HG02759 (cell line): ENCODE results near the gene LDAH.
A peak's percentile ranks its signal among the peaks of the same experiment; 100 is the strongest.
"Not testable (repeated sequence)": the region's sequence is repeated elsewhere in the genome, so short reads cannot be mapped to it uniquely, and the experiment has no call there.

Experiments used
- ATAC-seq: cut with Tn5 transposase; IDR thresholded peaks from one replicate; pipeline ENCODE4 v1.9.1; 2021; ENCODE audit warnings: mild to moderate bottlenecking, moderate library complexity; ENCODE audit not compliant: unreplicated experiment

Gene LDAH

DNA sequence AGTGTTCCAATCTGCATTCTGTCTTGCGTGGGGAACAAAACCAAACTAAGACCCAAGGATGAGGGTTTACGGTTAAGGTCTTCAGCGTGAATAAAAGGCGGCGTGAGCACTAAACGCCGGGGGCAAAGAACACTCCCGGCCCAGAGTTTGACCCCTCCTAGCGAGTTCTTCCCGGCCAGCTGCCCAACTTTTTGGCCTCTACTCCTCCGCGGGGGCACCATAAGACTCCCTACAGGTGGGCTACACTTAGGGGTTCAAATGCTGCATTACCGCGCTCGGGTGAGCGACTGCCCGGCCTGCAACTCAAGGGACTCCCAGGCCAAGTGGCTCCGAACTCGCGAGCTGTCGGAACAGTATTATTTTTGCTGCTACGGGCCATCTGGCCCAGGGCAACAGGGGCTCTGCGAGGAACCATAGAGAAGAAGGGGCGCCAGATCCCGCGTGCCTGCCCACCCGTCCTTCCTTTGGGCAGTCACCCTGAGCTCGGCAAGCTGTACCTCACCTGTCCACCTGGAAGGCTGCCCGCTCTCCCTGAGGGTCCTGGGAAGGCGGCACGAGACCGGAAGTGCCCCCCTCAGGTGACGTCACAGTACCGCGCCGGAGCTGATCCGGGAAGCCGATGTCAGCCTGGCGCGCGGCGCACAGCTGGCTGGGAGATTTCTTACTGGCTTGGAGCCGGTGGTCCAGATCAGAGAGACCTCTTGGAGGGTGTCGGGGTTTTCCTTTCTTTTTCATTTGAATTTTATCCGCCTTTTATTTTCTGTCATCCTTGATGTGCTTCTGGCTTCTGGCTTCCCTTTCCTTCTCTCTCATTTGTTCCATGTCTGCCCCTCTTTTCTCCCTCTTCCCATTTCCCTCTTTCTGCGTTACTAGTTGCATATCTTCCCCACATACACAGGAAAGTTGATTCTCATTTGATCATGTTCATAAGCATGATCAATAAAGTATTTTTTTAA is at the start of gene LDAH:
LDAH (minus strand) TSS at position 567 of the 956 bp plus-strand sequence. CDS start 21,638 bp downstream, outside the sequence.
- ATAC-seq: peak; percentile 93

DNA sequence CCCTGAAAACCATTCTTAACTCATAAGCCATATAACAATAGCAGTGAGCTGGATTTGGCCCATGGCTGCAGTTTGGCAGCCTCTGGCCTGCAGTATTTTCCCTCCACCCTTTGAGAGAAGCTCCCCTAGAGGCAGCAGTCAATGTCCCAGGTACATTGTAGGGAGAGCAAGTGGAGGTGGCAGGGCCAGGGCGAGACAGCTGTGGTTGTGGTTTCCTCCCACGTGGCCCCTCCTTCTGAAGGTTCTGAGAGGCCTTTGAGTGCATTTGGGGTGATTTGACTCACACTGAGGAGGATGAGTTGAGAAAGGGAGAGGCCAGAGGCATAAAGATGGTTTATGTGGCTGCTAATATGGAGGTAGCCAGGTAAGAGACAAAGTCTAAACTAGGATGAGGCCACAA is 45.5 kb upstream of the LDAH start:
- ATAC-seq: peak; percentile 100

DNA sequence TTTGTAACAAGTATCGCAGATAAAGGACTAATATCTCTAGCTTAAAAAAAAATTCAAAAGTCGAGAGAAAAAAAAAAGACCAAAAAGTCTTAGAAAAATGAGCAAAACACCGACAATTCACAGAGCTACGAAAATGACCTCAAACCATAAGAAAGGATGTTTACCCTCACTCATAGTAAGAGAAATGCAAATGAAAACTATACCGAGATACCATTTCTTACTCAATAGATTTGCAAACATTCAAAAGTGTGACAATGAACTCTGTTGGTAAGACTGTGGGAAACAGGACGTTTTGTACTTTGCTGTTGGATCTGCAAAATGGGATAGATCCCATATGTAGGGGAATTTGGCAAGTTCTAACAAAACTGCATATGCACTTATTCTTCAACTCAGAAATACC is 39.9 kb upstream of the LDAH start:
- no peak for ATAC-seq

DNA sequence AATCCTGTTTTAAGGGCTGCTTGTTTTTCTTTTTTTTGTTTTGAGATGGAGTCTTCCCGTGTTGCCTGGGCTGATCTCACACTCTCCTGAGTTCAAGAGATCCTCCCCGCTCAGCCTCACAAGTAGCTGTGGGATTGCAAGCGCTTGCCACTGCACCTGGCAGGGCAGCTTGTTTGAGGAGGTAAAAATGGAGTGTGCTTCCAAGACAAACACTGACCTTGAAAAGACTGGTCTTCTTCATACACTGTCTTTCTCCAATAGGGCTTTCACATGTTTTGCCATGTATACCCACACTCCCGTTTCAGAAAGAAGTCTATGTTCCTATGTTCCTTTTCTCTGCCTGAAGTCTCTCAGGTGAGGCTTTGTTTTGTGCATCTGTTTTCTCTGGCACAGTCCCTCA is 32.6 kb upstream of the LDAH start:
- no peak for ATAC-seq

DNA sequence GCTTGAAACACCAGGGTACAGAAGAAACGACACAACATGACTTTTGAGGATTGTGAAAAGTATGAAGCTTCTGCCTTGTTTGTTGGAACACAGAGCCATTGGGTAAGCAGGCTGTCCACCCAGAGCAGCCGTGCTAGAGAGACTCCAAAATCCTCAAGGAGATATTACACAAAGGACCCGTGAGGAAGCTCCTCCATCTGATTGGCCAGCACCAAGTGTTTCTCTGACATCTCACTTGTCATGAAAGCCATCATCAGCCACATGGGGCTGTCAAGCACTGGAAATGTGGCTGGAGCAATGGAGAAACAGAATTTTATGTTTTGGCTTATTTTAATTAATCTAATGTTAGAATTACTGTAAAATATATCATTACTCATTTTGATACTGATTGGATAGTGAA is 29.8 kb upstream of the LDAH start:
- no peak for ATAC-seq

DNA sequence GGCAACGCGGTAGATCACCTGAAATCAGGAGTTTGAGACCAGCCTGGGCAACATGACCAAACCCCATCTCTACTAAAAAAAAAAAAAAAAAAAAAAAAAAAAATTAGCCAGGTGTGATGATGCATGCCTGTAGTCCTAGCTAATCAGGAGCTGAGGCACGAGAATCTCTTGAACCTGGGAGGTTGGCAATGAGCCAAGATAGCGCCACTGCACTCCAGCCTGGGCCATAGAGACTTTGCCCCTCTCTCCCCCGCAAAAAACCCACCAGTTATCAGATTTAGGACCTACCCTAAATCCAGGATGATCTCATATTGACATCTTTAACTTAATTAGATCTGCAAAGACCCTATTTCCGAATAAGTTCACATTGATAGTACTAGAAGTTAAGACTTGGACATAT is 29.2 kb upstream of the LDAH start:
- ATAC-seq: no peak

DNA sequence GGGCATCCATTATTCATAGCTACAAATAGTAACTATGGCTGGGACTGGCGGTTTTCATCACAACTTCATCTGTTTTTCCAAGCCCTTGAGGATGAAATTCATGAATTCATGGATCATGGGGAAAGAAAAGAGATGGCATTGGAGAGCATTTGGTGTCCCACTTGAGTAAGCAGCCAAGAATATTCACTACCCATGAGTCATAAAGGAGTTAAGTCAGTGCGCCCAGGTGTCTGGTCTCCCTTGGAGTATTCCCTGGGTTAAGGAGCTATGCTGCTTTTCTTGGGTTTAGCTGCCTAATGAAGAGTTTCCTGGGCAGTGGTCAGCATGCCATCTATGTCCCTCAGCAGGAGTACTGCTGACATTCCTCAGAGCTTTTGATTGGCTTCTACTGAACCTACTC is 21.3 kb upstream of the LDAH start:
- no peak for ATAC-seq

DNA sequence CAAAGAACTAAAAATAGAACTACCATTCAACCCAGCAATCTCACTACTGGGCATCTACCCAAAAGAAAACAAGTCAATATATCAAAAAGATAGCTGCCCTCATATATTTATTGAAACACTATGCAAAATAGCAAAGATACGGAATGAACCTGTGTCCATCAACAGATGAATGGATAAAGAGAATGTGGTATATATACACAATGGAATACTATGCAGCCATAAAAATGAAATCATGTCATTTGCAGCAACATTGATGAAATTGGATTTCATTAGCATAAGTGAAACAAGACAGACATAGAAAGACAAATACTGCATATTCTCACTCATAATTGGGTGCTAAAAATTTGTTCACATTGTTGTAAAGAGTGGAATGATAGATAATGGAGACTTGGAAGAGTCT is 16.2 kb upstream of the LDAH start:
- no peak for ATAC-seq

DNA sequence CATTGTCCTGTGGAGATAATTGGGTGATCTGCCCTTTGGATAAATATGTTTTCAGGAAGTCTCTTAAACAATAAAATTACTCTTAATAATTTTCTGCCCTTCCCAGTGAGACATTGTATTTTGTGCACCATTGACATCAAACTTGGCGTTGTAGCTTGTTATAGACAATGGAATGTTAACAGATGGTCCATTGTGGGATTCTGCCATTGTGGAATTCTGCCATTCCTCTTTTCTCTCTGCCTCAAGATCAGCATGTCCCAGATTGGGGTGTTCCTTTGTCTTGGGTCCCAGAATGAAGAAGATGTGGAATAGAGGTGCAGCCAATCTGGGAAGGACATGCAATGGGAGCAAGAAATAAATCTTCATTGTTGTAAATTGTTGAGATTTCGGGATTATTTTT is 15.1 kb upstream of the LDAH start:
- ATAC-seq: no peak

DNA sequence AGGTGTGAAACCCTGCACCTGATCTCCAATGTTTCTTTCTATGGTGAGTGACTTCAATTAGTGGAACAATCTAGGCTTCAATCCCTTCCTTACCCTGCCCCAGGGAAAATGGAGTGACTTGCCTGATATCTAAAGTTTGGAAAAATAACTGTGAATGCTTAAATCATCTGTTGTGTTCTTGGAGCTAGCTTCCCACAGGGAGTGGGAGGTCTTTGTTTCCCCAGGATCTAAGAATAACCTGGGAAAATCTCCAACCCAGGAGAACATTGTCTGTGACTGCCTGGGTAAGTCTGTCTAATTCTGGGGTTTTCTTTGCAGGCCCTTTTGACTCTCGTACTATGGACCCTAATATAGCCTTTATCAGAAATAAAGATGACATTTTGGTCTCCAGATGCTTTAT is 13.6 kb upstream of the LDAH start:
- no peak for ATAC-seq

DNA sequence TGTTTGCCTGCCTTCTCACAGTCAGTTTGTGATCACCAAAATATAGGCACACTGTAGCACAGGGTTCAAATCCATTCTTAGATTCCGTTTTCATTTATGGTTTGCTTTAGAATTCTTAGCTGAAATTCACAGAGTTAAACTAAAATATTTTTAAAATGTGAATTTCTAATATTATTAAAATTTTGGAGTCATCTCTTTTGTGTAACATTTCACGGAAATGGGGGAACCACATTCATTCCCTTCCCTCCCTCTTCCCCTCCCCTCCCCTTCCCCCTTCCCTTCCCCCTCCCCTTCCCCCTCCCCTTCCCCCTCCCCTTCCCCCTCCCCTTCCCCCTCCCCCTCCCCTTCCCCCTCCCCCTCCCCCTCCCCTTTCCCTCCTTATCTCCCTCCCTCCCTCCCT is 11.4 kb upstream of the LDAH start:
- ATAC-seq: no peak

DNA sequence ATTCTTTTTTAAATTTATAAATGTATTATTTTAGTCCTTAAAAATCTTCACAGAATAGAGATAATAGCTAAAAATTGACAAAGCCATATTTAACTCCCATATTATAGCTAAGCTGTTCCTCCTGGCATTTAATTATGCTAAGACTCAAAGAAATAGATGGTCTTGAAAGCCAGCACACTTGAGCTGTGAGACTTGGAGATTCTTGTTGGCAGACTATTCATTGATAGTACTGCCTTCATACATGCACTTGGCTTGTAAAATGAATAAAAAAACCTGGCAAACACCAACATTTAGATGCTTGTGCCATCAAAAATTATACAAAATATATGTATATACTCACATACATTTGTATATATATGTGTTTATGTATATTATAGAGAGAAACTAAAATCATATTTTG is 9.7 kb upstream of the LDAH start:
- no peak for ATAC-seq

DNA sequence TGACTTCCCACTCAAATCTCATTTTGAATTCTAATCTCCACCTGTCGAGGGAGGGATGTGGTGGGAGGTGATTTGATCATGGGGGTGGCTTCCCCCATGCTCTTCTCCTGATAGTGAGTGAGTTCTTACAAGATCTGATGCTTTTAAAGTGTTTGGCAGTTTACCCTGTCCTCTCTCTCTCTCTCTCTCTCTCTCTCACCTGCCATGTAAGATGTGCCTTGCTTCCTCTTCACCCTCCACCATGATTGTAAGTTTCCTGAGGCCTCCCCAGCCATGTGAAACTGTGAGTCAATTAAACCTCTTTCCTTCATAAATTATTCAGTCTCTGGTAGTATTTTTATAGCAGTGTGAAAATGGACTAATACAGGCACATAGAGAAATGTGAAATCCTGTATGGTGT is 7.0 kb upstream of the LDAH start:
- ATAC-seq: no peak

DNA sequence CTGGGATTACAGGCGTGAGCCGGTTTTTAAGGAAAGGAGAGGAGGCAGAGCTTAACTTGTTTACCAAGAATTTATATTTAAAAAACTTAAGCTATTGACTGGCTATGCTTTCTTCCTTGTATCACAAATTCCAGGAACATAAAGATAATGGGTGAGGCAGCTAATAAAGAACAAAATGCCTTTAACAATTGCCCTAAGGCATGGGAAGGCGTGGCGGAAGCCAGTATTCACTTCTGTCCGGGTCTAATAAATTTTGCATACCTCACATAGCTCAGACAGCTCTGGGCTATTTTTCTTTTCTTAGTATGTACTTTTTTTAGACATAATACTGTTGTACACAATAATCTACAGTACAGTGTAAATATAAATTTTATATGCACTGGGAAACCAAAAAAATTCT is 1.0 kb upstream of the LDAH start:
- ATAC-seq: no peak

DNA sequence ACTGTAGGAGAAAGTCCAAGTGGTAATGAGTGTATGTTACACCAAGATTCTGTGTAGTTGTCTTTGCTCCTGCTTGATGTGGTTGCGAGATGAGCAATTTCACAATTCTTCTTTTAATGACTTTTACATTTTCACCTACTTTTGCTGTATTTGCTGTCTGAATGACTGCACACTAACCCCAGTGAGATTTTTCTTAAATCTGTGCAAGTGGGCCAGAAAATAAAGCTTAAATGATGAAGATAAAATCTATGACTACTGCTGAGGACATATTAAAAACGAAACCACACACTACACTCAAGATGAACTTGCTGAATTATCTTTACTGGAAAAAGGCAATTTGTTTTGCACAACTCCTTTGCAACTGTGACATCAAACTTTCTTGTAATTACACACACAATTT is 4.1 kb downstream of the LDAH start:
- ATAC-seq: no peak

DNA sequence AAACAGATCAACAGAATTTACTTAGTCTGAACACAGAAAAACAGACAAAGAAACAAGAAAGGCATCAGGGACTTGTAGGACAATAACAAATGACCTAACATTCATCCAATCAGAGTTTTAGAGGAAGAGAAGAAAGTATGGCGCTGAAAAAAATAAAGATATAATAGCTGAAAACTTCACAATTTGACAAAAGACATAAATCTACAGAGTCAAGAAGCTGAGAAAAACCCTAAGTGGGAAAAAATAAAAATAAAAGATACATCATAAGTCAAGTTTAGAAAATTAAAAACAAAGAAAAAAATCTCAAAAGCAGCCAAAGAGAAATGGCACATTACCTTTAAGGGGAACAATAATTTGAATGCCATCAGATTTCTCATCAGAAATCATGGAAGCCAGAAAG is 7.7 kb downstream of the LDAH start:
- ATAC-seq: no peak

DNA sequence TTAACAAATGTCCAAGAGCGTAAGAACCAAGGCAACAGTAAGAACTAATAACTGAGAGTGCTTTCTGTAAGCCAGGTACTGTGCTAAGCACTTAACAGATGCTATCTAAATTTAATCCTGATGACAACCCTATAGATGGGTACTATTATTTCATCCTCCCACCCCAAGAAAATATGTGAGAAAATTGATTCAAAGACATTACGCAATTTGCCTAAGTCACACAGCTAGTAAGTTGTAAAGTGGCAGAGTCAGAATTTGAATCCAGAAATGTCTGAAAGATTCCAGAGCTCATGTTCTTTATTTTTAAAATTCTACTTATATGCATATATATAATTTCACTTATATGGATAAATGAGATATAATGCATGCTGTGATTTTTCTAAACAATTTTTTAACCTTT is 10.1 kb downstream of the LDAH start:
- ATAC-seq: no peak

DNA sequence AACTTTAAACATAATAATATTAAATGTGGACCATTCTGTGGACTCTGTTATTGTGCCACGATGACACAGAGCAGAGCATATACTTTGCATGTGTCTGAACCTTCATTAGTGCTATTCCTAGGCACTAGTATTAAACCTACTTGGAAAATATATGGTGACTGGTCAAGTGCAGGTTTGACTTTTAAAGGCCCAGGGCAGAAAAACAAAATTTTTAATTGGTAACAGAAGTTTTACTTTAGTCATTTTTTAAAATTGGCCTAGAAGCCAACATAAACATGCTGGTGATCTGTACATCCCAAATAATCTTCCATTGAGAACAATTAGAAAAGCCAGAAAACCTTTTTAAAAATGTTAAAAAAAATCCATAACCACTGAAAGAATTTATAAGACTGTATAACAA is 16.6 kb downstream of the LDAH start:
- ATAC-seq: no peak

DNA sequence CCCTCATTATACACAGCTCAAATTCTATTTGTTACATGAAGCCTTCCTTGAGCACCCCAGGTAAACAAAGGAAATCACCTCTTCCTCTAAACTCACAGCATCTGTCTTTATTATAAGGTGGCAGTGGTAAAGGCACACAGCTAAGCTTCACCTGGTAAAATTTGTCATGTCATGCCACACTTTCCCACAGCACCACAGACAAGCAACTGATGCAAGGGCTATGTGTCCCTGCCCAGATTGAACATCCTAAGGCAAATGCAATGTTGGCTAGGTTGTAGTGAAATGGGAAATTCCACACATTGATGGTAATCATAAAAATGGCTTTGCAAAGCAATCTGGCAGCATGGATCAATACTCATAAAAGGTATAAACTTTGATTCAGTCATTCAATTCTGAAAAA is 18.9 kb downstream of the LDAH start:
- ATAC-seq: no peak

DNA sequence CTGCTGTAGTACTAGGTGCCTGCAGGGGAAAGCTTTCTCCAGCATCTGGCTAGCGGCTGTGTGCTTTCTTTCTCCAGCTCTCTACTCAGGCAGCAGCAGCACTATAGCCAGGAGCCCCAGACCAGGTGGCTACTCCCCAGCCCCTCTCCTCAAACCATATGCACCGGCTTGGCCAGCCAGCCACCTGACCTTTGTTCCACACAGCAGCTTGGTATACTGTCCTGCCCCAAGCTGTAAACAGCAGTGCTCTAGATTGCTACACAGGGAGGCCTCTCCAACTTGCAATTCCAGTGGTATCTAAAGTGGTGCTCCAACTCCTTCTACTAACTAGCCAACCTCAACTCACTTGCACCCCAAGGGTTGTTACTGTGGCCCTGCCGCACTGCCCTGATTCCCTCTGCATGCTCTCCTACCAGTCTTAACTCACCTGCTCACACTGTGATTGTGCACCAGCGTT is 19.6 kb downstream of the LDAH start:
- no peak for ATAC-seq

DNA sequence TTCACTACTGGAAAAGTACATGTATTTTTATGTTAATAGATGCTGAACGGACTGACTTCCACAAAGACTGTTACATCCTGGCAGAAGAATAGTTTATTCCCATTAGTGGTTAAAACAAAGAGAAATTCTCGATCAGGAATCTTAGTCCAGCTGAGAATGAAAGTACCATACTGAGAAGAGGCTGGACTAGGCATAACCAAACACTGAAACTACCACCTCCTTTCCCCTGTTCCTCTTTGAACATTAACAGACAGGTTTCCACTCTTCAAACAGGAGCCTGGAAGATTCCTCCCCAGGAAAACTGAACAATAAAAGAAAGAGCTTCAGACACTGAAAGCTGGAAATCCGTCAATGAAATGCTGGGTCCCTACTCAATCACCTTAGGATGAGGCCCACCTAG is 25.8 kb downstream of the LDAH start:
- ATAC-seq: no peak

DNA sequence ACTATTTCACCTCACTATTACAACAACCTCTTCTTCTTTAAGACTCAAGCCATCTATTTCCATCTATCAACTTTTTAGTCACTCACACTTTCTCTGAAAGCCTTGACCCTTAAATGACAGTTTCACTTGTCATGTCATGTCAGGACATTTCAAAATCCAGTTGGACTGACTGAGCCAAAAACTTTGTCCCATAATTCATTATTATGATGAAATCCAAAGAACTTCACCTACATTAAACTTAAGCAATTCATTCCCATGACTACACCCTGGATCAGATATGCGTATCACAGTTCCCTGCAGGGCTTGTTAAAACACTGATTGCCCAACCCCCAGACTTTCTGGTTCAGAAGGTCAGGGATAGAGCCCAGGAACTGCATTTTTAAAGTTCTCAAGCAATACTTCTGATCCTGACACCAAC is 26.5 kb downstream of the LDAH start:
- no peak for ATAC-seq

DNA sequence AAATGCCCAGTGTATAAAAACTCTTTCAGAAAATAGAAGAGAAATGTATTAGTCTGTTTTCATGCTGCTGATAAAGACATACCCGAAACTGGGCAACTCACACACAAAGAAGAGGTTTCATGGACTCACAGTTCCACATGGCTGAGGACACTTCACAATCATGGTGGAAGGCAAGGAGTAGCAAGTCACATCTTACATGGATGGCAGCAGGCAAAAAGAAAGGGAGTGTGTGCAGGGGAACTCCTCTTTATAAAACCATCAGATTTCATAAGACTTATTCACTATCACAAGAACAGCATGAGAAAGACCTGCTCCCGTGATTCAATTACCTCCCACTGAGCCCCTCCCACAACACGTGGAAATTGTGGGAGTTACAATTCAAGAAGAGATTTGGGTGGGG is 29.0 kb downstream of the LDAH start:
- ATAC-seq: not testable (repeated sequence)
